ENCODE measurements around the gene KY.

KY gene

DNA sequence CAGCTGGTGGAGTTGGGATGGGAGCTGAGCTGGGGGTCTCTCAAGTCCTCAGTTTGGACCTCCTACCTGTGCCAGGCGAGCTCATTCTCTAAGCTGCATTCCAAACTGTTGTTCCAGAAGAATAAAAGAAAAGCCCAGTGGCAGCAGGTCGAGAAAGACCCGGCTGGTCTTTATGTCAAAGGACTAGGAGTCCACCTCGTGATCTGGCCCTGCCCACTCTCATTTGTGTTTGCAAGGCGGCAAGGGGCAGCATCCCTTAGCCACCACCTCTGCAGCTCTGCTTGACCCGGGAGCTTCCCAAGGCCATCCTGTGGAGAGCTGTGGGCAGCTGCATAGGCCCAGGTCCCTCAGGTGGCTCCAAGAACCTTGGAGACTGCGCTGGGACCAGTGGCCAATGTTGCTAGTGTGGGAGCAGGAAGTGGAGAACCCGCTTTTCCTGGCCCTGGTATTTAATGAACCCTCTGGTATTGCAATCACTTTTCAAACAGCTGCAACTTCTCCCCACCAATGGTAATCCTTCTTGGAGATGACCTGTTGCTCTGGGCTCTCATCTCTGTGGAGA, 30.9 kb downstream of the KY start:
- no peak for DNase-seq (ENCODE audit: low read depth in 2 of 2)

DNA sequence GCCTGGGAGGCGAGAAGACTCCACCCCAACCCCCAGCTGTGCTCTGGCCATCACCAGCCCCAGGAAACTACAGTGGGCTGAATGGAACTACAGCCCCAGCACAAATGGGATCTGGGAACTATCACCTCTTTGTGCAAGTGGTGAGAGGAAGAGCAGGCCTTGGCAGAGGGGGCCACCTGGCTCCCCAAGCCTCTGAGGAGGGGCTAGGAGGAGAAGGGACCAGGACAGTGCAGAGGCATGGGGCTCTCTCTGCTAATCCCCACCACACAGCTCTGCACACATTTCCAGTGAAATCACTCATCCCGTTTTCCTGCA, 31.6 kb downstream of the KY start:
- no peak for DNase-seq (ENCODE audit: low read depth in 2 of 2)

DNA sequence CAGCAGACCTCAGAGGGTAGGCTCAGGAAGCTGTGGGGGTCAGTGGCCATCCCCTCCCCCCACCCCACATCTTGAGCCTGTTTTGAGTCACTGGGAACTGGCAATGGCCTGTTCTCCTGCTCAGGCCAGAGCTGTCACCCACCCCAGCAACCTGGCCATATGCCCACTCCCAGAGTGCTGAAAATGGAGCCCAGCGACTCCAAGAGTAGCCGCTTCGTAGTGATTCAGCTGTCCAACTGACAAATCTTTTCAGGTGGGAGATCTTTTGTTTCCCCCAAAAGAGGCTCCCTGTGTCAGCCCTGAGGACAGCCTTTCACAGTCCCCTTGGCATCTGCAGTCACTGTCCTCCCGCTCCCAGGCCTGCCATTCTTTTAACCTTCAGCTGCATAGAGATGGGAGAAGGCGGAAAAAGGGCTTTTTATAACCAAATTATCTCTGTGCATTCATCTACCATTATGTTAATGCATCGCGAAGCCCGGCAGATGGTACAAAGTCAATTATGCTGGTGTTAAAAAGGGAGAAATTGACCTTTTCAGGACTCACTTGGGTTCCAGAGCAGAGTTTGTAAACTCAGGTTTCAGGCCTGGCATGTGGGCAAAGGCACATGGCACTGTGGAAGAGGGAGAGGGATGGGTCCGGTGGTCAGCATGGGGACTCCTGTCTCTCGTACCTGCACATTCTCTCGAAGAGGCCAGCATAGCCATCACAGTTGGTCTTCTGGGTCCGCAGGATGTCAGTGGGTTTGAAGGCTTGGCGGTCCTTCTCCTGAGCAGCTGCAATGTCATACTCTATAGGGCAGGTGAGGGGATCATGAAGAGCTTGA, 32.1 kb downstream of the KY start:
- DNase-seq (ENCODE audit: low read depth in 2 of 2) = no peak

DNA sequence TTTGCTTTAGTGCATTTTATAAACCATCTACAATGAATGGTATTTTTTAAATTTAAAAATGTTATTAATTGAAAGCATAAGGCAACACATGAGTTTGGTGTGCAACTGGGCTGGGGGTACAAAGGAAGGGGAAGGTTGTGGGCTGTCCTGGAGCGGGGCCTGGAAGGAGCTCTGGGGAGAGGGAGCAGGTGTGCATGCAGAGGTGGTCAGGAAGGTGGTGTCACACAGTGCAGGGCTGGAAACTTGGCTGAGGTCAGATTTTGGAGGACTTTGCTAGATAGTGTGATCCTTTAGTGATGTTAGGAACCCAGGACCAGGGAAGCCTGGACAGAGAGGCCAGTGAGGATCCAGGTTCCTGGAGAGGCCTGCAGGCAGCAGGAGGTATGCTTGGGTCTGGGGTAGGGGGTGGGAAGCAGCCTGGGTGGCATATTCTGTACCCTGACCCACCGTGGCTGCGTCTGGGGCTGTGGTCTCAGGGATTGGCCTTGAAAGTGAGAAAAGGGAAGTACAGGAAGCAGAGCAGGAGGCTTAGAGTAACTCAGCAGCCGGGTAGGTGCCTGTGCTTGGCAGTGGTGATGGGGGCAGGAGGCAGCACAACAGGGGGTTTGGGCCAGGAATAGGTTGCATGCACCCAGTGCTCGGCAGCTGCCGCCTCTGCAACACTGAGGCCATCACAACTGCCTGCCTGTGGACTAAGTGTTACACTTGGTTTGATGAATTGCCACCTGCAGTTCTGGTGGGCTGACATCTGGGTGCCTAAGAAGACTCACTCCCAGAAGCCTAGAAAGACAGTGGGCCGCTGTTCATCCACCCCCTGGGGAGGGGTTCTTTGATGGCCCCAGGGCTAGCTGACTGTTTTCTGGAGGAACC, 33.0 kb downstream of the KY start:
- DNase-seq (ENCODE audit: low read depth in 2 of 2) = no peak

DNA sequence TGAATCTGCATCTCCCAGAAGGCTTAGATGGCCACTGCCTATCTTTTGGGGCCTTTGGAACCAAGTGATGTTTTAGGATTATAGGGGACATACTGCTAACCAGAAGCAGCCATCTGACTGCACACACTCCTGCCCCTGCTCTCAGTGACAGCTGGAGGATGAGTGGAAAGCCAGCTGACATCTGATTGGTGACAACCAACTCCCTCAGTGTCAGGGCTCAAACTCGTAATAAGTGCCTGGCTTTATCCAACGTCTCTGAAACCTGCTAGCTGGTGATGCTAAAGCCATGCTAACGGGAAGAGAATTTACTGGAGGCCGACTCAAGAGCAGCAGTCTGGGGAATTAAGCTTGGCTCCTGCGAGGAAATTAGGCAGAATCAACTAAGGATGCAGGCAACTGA, 35.1 kb downstream of the KY start:
- no peak for DNase-seq (ENCODE audit: low read depth in 2 of 2)

DNA sequence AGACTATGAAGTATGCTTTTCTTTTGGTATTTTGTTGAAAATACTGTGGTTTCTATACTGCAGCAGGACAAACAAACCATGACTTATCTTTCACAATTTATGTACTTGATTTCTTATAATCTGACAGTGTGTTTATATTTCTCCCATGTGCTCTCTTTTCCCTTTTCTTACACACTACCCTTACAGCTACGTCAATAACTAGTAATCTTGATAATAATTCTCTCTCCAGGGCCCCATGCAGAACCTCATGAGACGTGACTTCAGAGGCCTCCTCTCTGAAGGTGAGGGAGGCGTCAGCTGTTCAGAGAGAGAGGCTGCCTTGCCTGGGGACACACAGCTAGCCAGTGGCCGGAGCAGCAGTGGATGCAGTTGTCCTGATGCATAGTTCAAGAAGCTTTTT, 35.9 kb downstream of the KY start:
- DNase-seq (ENCODE audit: low read depth in 2 of 2) = no peak

DNA sequence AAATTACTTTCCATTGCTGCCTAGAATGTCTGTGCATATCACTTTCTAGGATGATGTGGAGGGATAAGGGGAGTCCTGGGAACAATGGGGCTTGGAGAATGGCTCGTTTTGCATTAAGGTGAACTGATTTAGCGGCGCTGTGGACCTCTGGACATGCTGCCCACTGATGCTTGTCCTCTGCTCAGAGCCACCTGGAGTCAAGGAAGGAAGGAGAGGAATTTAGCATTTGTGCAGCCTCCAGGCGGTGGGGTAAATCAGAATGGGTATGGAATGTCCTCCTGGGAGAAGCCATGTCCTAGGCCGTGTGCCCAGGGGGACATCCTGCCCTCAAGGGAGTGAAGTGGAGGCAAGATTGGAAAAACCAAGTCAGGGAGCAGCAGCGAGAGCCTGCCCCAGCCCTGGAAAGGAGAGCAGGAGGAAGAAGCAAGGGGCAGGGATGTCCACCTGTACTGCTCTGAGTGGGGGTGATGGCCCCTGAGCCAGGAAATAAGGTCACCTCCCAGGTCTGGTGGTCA, 37.8 kb downstream of the KY start:
- DNase-seq (ENCODE audit: low read depth in 2 of 2) = no peak

DNA sequence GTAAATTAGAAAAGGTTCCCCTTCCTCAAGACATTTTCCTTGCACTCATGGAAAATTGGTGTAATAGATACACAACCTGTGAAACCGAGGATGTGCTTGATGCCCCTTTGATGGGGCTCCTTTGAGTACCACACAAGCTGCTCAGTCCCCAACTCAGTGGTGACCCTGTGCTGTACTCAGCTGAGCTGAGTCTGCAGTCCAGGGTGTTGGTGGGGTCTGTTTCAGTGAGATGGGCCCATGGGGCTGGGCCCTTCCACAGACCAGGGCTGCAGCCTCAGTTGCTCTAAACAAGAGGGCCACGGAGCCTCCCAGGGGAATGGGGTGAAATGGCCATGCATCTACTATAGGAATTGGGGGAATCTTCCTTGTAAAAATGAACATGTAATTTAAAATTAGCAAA, 39.3 kb downstream of the KY start:
- no peak for DNase-seq (ENCODE audit: low read depth in 2 of 2)

DNA sequence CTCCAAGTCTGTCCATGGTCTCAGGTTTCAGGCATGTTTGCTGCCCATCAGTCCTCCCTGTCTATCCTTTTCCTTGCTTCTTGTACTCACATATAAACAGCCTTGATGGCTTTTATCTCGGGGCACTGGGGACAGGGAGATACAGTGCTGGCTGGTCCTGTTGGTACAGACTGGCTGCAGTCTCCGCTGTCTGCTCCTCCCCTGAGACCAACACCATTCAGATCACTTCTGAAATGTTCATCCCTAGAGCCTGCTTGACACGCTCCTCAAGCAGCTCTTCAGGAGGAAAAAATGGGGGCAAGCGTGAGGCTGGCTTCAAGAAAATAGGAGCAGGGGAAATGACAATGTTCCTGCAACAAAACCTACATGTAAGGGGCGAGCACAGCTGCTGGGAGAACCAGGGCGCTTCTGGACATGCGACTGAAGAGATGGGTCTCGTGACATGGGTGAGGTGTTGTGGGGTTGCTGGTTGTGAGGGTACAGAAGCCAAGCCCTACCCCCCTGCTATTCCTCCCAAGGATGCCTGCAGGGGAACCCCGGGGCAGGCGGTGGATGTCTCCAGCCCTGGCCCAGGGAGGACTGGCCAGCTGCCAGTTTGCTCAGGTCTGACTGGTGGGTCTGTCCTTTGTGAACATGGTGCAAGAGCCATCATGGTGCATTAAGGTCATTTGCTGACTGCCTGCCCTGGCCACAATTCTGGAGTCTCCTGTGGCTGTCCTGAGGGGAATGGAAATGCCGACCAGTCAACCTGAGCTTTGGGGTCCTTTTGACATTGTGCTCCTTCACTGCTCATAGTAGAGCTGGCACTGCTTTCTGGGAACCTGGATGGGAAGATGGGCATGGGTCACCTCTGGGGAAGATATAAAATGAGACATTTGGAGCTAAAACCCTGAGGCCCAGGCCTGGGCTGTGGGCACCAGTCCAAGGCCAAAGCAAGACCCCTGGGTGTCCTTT, 40.1 kb downstream of the KY start:
- no peak for DNase-seq (ENCODE audit: low read depth in 2 of 2)

DNA sequence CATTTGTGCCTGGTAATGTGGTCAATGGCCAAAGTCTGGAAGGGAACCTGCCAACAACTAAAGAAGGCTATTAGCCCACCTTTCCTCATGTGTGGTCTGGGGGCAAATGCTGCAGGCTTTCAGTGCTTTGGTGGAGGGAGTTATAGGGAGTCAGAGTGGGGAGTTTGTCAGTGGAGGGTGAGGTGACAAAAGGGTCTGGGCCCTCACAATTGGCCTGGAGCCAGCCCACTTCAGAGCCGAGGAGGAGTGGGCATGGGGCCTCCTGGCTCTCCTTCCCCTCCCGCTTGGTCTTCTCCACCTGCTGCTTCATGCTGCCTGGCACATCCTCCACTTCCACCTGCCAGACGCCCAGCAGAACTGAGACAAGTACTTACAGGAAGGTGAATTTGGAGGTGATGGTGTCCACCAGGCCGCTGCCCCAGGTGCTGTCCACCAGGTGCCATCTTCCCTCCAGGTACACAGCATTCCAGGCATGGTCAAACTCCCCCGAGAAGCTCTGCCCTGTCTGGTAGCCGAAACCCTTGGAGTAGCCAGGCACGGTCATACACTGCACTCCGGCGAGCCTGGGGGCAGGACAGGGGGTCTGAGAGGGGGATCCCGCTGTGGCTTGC, 40.9 kb downstream of the KY start:
- no peak for DNase-seq (ENCODE audit: low read depth in 2 of 2)

DNA sequence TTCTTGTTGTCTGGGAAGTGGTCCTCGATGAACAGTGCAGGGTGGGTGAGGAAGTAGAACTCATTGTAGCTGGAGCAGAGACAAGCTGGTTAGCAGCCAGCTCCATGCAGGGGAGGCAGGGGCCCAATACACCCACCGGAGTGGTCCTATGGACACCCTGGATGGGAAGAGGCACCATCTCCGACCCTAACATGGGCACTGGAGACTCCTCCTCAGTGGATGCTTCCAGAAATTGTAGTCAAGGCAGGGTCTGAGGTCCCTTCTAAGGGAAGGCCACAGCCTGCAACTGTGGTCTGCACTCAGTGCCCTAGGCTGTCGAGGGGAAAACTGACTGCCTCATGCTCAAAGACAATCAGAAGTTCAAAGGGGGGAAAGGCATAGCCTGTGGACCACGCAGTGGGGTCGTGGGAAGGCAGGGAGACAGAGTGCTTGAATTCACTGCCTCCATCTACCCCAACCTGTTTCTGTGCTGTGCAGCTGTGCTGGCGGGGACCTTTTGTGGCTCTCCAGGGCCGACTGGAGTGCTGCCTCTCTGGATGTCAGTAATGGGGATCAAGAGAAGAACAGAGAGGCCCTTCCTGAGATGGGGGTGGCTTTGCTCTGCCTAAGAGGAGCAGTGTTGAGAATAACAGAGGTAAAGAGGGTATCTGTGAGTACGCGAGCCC, 41.9 kb downstream of the KY start:
- no peak for DNase-seq (ENCODE audit: low read depth in 2 of 2)

DNA sequence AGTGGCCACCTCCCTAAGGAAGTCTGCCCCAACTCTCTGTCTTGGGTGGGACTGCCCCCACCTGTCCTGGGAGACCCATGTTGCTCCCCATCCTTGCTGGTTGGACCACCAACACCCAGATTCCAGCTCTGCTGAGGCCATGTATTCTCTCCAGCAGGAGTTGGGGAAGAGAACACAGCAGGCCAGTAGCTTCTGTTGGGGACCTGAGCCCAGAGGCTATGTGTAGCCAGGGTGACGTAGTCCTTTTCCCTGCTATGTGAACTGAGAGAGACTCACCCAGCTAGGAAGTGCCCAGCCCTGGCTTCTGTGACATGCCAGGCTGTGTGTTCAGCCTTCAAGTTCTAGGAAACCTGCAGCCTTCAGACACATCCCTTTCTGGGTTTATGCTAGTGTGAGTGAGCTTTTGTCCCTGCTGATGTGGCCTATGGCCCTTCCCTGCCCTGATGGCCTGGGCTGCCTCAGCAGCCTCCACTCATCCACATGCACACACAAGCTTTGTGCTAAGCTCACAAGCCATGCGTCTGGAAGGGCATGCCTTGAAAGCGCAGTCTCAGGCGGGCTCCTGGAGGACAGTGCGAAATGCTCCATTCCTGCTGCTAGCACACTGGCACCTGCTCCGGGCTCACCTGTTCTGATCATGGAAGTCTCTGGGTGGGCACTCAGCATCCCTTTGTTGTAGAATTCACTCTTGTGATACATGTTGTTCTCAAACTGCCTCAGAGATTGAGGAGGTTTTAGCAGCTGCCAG, 42.6 kb downstream of the KY start:
- no peak for DNase-seq (ENCODE audit: low read depth in 2 of 2)

DNA sequence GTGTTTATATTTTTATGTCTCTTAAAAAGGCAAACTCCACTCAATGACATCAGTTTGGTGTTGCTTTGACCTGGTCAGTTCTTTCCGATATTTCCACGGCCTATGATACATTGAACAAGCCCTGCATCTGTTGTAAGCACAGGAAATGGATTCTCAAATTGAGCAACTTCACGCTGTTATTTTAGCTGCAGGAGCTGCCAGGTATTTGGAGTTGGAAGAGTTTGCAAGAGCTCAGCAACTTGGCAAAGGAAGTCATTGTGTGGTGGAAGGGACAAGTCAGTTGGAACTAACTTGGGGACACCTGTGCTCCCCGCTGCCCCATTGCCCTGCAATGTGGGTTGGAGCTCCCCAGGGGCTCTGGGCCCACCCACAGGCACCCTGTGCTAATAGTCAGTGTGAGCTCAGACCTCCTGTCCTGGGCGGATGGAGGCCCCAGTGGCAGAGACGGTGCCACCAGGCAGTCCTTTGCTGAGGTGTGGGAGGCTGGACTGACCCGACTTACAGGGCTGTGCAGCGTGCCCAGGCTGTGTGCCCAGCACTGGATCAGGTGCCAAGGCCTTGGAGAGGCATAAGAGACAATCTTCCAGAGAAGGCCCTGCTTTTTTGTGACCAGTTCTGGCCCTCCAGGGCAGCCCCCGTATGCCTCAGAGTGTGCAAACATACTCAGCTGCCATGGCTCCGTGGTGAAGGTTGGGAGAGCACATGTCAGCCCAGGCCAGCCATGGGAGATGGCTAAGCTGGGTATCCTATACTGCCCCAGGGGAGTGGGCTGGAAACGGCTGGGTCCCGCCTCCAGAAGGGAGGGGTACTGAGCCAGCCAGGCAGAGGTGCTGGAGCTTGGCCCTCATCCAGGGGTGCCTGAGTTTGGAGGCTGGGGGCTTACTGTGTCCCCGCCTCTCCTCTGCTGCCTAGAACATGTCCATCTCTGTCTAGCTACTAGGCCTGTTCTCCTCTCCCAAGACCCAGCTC, 43.5 kb downstream of the KY start:
- DNase-seq (ENCODE audit: low read depth in 2 of 2) = no peak

DNA sequence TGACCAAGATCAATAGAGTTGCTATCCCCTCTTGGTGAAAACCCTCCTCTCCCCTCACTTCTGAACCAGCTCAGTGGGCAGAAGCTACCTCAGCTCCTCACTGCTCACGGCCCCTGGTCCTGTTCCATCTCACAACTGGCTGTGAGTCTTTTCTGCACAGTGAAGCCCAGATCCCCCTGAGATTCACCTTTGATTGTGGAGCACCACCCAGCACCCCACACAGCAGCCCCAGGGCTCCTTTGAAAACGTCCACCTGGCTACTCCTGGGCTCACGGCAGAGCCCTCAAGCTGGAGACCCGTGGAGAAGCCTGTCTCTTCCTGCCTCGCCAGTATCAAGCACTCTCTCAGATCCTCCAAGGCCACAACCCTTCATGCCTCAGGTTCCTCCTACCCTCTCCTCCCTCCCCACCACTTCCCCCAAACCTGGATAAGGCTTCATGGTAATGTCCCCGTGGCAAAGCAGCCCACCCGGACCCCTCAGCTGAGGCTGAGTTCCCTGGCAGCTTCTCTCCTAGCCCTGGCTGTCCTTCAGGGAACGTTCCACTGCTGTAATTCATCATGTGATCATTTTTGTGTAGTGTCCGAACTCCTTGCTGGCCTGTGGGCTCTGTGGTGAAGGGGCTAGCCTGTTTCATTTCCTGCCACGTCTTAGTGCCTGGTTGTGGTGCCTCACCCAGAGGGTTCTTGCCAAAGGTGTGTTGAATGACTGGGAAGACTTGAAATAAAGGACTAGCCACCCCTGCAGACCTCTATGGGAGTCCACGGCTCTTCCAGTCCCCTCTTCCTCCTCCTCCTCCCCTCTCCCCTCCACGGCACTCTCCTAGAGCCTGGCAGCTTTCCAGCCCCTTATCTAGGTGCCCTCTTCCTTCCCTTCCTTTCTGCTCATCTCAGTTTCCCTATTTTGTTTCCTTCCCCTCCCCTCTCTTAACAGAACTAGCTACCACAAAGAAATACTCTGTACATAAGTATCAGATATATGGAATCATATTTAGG, 44.5 kb downstream of the KY start:
- DNase-seq (ENCODE audit: low read depth in 2 of 2) = no peak

DNA sequence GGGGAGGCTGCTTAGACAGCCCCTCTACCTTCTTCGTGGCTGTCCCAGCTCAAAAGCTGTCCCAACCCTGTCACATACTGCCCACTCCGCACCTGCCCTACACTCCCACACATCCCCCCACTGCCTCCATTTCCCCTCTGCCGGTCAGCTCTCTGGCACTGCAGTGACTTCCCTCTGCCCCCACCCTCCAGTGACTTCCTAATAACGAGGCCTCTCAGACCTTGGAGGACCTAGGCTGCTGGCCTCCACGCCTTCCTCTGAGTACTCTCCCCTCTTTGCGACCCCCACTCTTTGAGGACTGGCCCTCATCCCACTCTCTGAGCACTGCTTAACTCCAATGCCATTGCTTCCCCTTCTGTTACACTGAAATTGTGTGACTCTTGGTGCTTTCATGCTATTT, 45.3 kb downstream of the KY start:
- DNase-seq (ENCODE audit: low read depth in 2 of 2) = no peak

DNA sequence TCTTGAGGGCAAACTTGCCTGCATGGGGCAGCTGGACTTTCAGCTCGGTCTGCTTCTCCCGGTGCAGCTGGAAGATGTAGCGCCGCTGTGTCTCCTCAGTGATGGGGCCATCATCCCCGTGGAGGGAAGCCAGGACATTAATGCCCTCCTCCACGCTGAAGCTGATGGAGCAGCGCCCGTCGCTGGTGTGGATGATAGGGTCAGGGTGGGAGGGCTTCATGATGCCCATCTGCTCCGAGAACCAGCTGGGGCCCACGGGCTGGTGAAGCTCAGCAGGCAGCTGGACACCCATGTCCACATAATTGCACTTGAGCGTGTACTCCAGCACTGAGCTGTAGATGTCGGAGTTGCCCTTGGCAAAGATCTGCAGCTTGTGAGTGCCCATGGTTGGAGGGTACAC, 46.9 kb downstream of the KY start:
- DNase-seq (ENCODE audit: low read depth in 2 of 2) = no peak

DNA sequence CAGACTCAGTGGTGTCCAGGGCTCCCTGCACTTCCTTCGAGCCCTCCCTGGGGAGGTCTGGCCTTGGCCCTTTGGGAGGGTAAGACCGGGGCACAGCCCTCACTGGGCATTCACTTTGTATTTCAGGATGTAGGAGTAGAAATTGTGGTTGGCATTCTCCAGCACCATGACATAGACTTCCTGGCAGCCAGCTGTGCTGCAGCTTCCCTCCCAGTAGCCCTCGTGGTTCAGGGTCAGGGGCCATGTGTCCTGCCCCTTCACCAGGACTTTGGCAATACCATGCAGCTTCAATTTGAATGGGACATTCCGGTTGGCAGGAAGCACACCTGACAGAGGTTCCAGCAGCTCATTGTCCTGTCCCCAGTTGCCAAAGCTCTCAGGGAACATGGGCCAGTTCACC, 47.3 kb downstream of the KY start:
- DNase-seq (ENCODE audit: low read depth in 2 of 2) = no peak

DNA sequence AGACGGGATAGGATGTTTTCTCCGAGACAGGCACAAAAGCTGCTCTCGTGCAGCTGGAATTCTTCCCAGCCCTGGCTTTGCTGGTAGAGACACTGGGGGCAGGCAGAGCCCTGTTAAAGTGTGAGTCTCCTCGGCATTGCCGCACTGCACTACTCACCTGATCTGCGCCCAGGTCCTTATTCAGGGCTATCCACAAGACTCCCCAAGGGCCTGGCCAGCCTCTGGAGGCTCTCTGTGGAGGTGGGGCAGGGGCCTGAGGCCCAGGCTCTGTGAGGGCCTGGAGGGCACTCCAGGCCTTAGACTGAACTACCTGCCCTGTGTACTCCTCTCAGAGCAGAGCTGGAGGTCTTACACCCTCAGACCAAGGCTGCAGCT, 48.4 kb downstream of the KY start:
- no peak for DNase-seq (ENCODE audit: low read depth in 2 of 2)
